HAP-1 (cell line): ENCODE measurements around the gene NDRG2.
A peak's percentile ranks its signal among the peaks of the same experiment; 100 is the strongest.
"Not testable (repeated sequence)": the region's sequence is repeated elsewhere in the genome, so short reads cannot be mapped to it uniquely, and the experiment has no call there.

Experiments used
- DNase-seq, 2 experiments: peaks; one replicate each; pipeline ENCODE4 v3.0.0-alpha.2; 2016 to 2020; ENCODE audit warnings: low spot score in 2 of 2
- H3K27me3 ChIP-seq: fragments of 250-450 bp; sonication (Bioruptor Pico); 2 replicates; pipeline ENCODE4 v1.5.1; 2020; ENCODE audit warnings: low read depth, mild to moderate bottlenecking, moderate library complexity
- H3K36me3 ChIP-seq: fragments of 250-450 bp; sonication (Bioruptor Pico); replicated peaks from 2 replicates; pipeline ENCODE4 v1.5.1; 2020; ENCODE audit warnings: mild to moderate bottlenecking
- H3K4me1 ChIP-seq: fragments of 250-450 bp; sonication (Bioruptor Pico); 2 replicates; pipeline ENCODE4 v1.5.1; 2020; ENCODE audit warnings: mild to moderate bottlenecking
- H3K4me3 ChIP-seq: fragments of 250-450 bp; sonication (Bioruptor Pico); 2 replicates; pipeline ENCODE4 v1.5.1; 2020; ENCODE audit warnings: mild to moderate bottlenecking, moderate library complexity
- H3K9me3 ChIP-seq: fragments of 250-450 bp; sonication (Bioruptor Pico); 2 replicates; pipeline ENCODE4 v1.5.1; 2020; ENCODE audit warnings: mild to moderate bottlenecking, moderate library complexity
- in situ Hi-C: fragments of 300-500 bp; cut with MboI; formaldehyde crosslinking; loops from 3 replicates; pipeline ENCODE4 v1.14.3; 2020; ENCODE audit warnings: low sequenced_read_pairs, inconsistent platforms, mixed read lengths

The NDRG2 gene

DNA sequence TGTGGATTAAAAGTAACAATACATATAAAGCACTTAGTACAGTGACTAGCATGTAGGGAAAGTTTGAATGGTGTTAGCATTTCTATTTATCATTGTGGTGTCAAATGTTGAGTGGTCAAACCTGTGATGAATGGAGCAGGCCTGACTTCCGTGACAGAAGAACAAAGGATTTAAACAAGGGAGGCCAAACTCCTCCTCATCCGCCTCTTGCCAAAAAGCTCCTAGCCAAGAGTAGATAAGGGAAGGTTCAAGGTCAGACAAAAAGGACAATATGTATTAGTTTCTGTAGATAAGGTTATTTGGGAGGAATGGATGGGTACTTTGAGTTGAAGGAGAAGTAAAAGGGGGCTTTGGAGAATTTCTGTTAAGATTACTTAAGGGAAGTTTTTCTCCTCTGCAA is 23.8 kb upstream of the NDRG2 start:
- no peak overlapping the region for H3K4me3 ChIP-seq
- DNase-seq = peak in 1 of 2 experiments; percentile 24
- H3K36me3 ChIP-seq = no peaks in the 10 kb centered on the region
- no peaks in the 10 kb centered on the region for H3K4me1 ChIP-seq
- in situ Hi-C loops = no loop called here
- peaks cover 6% of the 10 kb centered on the region; the same call in 1 of the 2 replicates for H3K27me3 ChIP-seq
- H3K9me3 ChIP-seq = no peaks in the 10 kb centered on the region

DNA sequence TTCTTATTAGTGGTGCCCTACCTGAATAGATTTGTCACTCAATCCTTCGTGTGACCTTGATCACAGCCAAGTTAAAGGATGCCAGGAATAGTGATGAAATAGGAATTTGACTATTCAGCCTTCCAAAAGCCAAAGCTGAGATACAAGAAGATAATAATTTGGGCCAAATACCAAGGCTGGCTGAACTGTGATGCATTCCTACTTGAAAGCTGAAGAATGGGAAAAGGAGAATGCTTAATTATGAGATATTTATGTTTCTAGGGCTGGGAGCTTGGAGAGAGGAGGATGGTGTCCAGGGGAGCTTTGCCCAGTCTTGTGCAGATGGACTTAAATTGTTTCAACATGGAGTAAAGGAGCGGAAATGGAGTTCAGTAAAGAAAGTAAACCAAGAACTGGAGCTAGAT is 22.5 kb upstream of the NDRG2 start:
- no peak overlapping the region for H3K4me3 ChIP-seq
- H3K27me3 ChIP-seq = peaks cover 6% of the 10 kb centered on the region; the same call in 1 of the 2 replicates
- in situ Hi-C loops = no loop called here
- H3K9me3 ChIP-seq = no peaks in the 10 kb centered on the region
- H3K36me3 ChIP-seq = no peaks in the 10 kb centered on the region
- DNase-seq = no peak
- no peaks in the 10 kb centered on the region for H3K4me1 ChIP-seq

DNA sequence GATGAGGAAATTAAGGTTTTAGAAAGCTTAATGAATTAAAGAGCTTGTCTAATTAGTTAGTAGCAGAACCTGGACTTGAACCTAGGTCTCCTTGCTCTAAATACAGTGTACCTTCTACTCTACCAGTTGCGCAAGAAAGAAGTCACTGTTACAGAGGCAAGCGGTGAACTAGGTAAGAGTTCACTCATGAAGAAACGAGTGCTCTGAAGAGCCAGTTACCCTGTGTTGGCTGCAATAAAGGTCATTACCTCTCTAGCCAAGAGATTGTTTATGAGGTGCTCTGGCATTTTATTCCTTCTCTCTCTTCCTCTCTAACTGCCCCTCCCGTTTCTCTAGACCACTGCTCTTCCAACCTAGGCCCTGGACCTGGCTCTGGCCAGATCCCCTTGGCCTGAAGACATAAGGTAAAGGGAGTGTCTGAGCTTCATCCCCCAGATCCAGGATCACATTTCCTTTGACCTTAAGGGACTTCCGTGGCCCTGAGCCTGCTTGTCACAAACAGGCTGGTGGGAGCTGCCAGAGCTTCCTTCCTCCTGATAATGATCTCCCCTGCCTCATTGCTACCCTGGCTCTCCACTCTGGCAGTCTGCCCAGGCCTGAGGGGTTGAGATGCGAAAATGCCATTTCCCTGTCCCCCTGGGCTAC is 19.2 kb upstream of the NDRG2 start:
- no peaks in the 10 kb centered on the region for H3K36me3 ChIP-seq
- H3K27me3 ChIP-seq = peaks cover 6% of the 10 kb centered on the region; the same call in 1 of the 2 replicates
- in situ Hi-C loops = no loop called here
- H3K9me3 ChIP-seq = no peaks in the 10 kb centered on the region
- no peak for DNase-seq
- H3K4me3 ChIP-seq = no peak overlapping the region
- H3K4me1 ChIP-seq = no peaks in the 10 kb centered on the region

DNA sequence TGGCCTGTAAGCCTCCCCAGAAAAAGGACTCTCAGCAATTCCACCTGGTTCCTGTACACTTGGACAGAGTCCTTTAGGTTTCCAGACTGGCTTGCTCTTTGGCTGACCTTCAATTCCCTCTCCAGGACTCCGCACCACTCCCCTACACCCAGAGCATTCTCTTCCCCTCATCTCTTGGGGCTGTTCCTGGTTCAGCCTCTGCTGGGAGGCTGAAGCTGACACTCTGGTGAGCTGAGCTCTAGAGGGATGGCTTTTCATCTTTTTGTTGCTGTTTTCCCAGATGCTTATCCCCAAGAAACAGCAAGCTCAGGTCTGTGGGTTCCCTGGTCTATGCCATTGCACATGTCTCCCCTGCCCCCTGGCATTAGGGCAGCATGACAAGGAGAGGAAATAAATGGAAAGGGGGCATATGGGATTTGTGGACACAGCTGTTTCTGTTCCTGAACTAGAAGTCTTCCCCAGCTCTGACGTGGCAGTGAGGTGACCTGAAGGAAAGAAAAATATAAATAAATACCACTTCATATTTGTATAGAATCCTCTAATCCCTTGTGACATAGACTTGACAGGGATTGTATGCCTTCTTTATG is 18.6 kb upstream of the NDRG2 start:
- H3K4me3 ChIP-seq = no peak overlapping the region
- H3K27me3 ChIP-seq = peaks cover 6% of the 10 kb centered on the region
- H3K4me1 ChIP-seq = no peaks in the 10 kb centered on the region
- DNase-seq = no peak
- no peaks in the 10 kb centered on the region for H3K9me3 ChIP-seq
- no peaks in the 10 kb centered on the region for H3K36me3 ChIP-seq
- in situ Hi-C loops = no loop called here

DNA sequence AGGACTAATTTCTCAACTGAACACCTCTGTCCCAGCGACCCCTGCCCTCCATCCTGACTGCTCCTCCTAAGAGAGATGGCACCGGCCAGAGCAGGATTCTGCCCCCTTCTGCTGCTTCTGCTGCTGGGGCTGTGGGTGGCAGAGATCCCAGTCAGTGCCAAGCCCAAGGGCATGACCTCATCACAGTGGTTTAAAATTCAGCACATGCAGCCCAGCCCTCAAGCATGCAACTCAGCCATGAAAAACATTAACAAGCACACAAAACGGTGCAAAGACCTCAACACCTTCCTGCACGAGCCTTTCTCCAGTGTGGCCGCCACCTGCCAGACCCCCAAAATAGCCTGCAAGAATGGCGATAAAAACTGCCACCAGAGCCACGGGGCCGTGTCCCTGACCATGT is 18.1 kb upstream of the NDRG2 start:
- peaks cover 6% of the 10 kb centered on the region for H3K27me3 ChIP-seq
- no peak overlapping the region for H3K4me3 ChIP-seq
- DNase-seq = no peak
- H3K4me1 ChIP-seq = no peaks in the 10 kb centered on the region
- in situ Hi-C loops = no loop called here
- no peaks in the 10 kb centered on the region for H3K36me3 ChIP-seq
- H3K9me3 ChIP-seq = no peaks in the 10 kb centered on the region

DNA sequence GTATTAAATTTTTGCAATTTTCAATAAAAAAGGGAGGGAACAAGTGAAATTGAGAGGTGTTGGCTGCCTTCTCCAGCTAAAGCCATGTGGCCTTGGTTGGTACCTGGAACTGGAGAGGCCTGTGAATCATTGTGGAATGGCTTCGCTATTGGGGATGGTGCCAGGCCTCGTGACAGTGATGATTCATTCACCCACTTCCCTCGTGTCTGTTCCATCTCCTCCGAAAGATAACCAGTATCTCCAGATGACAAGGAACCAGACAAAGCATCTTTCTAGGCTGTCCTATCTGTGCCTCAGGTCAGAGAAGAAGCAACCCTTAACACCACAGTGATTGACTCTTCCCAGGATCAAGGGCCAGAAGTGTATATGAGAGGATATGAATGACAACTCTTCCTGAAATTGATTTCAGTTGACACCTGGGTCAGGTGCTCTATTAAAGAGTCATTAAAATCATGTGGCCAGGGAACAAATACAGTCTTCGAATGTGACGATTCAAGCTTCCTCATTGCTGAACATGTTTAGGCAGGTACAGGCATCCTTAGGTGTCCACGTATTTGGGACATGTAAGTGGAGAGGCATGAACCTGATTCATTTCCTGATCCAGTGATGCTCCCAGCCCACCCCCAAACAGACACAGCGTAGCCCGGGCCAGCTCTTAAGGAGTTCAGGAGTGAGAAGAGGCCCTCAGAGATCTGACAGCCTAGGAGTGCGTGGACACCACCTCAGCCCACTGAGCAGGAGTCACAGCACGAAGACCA is 17.0 kb upstream of the NDRG2 start, which contains the start of gene RNASE7:
RNASE7 (plus strand) TSS at position 687 of the 758 bp plus-strand sequence. CDS start 631 bp downstream, outside the sequence.
- H3K4me3 ChIP-seq = no peak within 1 kb of the TSS
- no peaks in the 10 kb centered on the region for H3K4me1 ChIP-seq
- peaks cover 6% of the 10 kb centered on the region for H3K27me3 ChIP-seq
- in situ Hi-C loops = no loop called here
- no peaks in the 10 kb centered on the region for H3K9me3 ChIP-seq
- no peaks in the 10 kb centered on the region for H3K36me3 ChIP-seq
- no peak for DNase-seq

DNA sequence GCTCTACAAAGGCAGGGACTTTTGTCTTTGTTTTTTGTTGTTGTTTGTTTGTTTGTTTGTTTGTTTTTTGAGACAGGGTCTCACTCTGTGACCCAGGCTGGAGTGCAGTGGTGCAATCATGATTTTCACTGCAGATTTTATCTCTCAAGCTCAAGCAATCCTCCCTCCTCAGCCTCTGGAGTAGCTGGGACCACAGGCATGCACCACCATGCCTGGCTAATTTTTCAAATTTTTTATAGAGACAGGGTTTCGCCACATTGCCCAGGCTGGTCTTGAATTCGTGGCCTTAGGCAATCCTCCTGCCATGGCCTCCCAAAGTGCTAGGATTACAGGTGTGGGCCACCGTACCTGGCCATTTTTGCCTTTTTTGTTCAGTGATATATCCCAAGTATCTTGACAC is 16.1 kb upstream of the NDRG2 start:
- H3K27me3 ChIP-seq, H3K36me3 ChIP-seq, in situ Hi-C loops, H3K4me3 ChIP-seq, H3K9me3 ChIP-seq, H3K4me1 ChIP-seq, DNase-seq: not testable (repeated sequence)

DNA sequence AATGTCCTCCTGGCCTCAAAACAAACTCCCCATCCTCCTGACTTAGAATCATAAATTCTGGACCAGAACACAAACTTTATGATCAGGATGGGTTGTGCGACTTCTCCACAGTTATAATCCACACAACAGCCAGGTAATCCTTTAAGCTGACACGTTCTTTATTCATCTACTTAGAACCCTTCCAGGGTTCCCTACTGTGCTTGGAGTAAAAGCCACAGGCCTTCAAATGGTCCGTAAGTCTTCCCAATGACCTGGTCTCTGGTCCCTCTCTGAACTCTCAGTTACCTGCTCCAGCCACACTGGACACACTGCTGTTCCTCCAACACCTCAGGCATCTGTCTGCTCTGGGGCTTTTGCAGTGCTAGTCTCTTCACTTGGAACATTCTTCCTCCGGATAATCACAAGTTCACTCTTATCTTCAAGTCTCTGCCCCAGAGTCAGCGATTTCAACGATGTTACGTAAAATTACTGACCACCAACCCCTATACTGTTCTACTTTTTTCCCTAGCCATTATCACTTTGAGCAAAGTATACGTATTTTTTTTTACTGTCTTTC is 15.6 kb upstream of the NDRG2 start:
- in situ Hi-C loops = no loop called here
- Histone ChIP-seq H3K4me1 (no peaks in the 10 kb centered on the region), H3K4me3 (no peak overlapping the region), H3K9me3 (no peaks in the 10 kb centered on the region), H3K36me3 (no peaks in the 10 kb centered on the region), H3K27me3 (peaks cover 6% of the 10 kb centered on the region)
- DNase-seq = no peak

DNA sequence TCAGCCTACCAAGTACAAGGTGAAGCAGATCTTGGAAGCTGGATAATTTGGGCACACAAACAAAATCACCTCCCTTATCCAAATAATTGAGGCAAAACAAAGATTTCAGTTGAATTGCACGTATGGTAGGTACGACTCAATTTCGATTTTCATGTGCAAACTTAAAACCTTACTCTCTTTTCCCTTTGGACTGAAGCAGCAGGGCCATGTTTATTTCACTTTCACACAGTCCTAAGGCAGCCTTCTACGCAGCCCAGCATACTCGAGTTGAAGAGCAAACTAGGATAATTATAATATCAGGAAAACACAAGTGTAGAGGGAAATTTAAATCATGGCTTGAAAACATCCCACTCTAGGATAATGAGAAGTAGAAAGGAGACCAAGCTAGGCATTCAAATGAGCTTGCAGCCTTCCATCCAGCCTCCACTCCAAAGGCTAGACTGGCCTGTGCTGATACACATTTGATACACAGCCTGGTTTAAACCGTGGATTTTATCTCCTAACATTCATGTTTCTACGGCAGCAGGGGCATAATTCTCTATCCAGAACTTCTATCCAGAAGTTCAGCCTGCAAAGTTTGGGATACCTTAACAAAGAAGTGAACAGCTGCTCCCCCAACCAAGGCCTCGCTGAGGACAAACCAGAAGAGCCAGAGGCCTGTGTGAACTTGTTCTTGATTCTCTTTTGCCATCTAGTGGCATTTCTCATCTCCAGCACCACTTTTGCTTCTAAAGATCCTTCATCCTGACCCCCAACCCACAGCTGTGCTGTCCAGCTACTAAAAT is 14.9 kb upstream of the NDRG2 start:
- Histone ChIP-seq H3K36me3 (no peaks in the 10 kb centered on the region), H3K4me1 (no peaks in the 10 kb centered on the region), H3K4me3 (no peak overlapping the region), H3K27me3 (peaks cover 3% of the 10 kb centered on the region), H3K9me3 (no peaks in the 10 kb centered on the region)
- in situ Hi-C loops = no loop called here
- peak; percentile 50 to 73 for DNase-seq

DNA sequence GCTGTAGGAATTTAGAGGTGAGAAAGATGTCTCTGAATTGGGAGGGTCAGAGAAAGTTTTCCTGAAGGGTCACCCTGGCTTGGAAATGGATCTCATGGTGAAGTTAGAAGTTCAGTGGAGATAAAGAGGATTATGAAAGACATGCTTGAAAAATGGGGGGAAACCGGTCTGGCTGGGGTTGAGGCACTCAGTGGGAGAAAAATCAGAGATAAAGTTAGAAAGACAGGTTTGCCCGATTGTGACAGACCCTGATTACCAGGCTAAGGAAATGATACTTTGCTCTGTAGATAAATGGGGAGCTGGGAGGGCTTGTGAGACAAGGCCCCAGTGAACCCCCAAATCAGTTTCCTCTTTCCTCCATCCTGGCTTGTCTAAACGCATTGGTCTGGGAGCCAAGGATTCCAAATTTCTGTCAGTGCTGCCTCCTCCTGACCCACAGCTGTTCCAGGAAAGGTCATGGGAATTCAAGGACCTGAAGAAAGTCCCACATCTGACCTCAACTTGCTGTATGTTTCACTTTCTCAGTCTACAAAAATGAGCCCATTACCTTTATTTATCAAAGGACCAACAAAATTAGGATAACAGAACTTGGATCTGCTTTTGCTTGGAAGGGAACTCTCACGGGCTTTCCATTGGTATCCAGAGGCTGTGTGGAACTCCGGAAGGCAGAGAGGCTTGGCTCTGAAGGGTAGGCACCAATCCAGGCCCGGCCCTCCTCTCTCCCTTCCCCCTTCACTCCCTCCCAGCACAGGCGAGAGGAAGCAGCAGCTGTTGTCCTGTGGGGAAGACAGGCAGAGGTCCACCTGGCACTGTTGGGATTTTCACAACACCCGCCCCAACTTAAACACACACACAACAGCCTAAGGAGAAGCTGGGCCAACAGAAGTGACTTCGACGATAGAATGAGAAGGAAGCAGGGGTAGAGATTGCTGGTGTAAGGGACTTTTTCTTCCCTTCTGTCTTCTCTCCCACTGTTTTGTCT is 13.9 kb upstream of the NDRG2 start:
- Histone ChIP-seq H3K4me1 (no peaks in the 10 kb centered on the region), H3K4me3 (no peak overlapping the region), H3K27me3 (no peaks in the 10 kb centered on the region; the same call in none of the 2 replicates), H3K9me3 (no peaks in the 10 kb centered on the region), H3K36me3 (no peaks in the 10 kb centered on the region)
- in situ Hi-C loops = no loop called here
- DNase-seq = no peak

DNA sequence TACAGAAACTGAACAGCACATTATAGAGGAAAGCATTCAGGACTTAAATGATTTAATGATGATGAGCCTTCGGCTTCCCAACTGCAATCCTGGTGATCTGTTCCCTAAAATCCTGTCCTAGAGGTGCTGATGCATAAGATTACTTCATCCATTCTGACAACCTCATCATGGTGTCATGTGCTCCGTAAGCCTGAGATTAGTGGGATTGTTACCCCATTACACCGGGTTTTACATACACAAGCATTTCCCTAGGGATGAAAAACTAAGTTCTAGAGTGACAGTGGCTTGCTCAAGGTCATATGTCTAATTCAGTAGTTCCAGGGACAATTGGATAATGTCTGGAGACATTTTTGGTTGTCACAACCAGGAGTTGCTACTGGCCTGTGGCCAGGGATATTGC is 12.3 kb upstream of the NDRG2 start:
- in situ Hi-C loops = no loop called here
- Histone ChIP-seq H3K4me1 (no peaks in the 10 kb centered on the region), H3K36me3 (no peaks in the 10 kb centered on the region), H3K4me3 (no peak overlapping the region), H3K27me3 (no peaks in the 10 kb centered on the region; the same call in none of the 2 replicates), H3K9me3 (no peaks in the 10 kb centered on the region)
- DNase-seq = no peak

DNA sequence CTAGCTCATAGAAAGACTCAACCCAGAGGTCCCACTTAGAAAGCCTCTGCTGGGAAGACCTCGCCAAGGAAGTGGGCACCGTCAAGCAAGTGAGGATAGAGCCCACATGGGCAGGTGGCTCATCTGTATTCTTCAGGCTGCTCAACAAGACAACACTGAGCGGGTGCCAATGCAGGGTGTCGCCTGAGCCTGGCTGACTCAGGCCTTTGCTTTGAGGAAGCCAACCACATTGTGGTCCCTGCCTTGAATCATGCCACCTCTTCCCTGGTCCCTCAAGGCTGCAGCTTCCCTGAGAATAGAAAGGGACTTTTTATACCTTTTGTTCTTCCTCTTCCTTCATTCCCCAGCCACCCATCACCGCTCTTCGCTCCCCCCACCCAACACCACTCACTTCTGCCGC is 11.9 kb upstream of the NDRG2 start:
- H3K4me3 ChIP-seq = no peak overlapping the region
- no peaks in the 10 kb centered on the region for H3K36me3 ChIP-seq
- no peak for DNase-seq
- H3K9me3 ChIP-seq = no peaks in the 10 kb centered on the region
- in situ Hi-C loops = no loop called here
- no peaks in the 10 kb centered on the region for H3K4me1 ChIP-seq
- no peaks in the 10 kb centered on the region; the same call in none of the 2 replicates for H3K27me3 ChIP-seq
